H9 (cell line): Measurements from ENCODE around the gene CEP55. TPM values are rescaled to one million over a fixed set of nuclear protein-coding genes. Genes with fewer than 3 reads are reported as not detected.

Experiments
- DNase-seq: peaks from one replicate; pipeline ENCODE4 v3.0.0-alpha.2; 2017
- H2AFZ ChIP-seq: one replicate; pipeline ENCODE4 v1.6.1; 2013; ENCODE audit warnings: mild to moderate bottlenecking, low read length, control low read depth, moderate library complexity
- H2AK5ac ChIP-seq: 2 replicates; pipeline ENCODE4 v1.6.1; 2013; ENCODE audit warnings: low read length, control low read depth, mixed read lengths; ENCODE audit not compliant: insufficient read length
- H2BK120ac ChIP-seq: one replicate; pipeline ENCODE4 v1.6.1; 2013; ENCODE audit warnings: low read depth, mild to moderate bottlenecking, low read length, control low read depth, inconsistent platforms; ENCODE audit not compliant: poor library complexity, severe bottlenecking
- H2BK12ac ChIP-seq: 2 replicates; pipeline ENCODE4 v1.6.1; 2013; ENCODE audit warnings: low read length, control low read depth, mixed read lengths, low read depth; ENCODE audit not compliant: insufficient read length
- H2BK15ac ChIP-seq: 2 replicates; pipeline ENCODE4 v1.6.1; 2013; ENCODE audit warnings: low read depth, low read length, control low read depth
- H2BK20ac ChIP-seq: one replicate; pipeline ENCODE4 v1.6.1; 2013; ENCODE audit warnings: low read depth, mild to moderate bottlenecking, low read length, control low read depth, inconsistent platforms; ENCODE audit not compliant: poor library complexity, severe bottlenecking
- H2BK5ac ChIP-seq: 2 replicates; pipeline ENCODE4 v1.6.1; 2013; ENCODE audit warnings: low read length, control low read depth, mixed read lengths; ENCODE audit not compliant: insufficient read length
- H3K14ac ChIP-seq: 2 replicates; pipeline ENCODE4 v1.6.1; 2013; ENCODE audit warnings: low read length, control low read depth; ENCODE audit not compliant: insufficient read depth
- H3K18ac ChIP-seq: 2 replicates; pipeline ENCODE4 v1.6.1; 2013; ENCODE audit warnings: low read depth, mild to moderate bottlenecking, mixed read lengths, low read length, control low read depth; ENCODE audit not compliant: insufficient read length
- H3K23ac ChIP-seq: 2 replicates; pipeline ENCODE4 v1.6.1; 2013; ENCODE audit warnings: low read length, control low read depth, mixed read lengths, low read depth; ENCODE audit not compliant: insufficient read length
- H3K23me2 ChIP-seq: 2 replicates; pipeline ENCODE4 v1.6.1; 2013; ENCODE audit warnings: low read depth, mild to moderate bottlenecking, mixed read lengths, low read length, control low read depth; ENCODE audit not compliant: insufficient read length, poor library complexity, severe bottlenecking
- H3K27ac ChIP-seq: 2 replicates; pipeline ENCODE4 v1.5.1; 2013; ENCODE audit warnings: low read length, control low read depth, mixed read lengths, low read depth; ENCODE audit not compliant: insufficient read length
- H3K27me3 ChIP-seq: 2 replicates; pipeline ENCODE4 v1.6.1; 2013; ENCODE audit warnings: low read length, control low read depth, inconsistent platforms; ENCODE audit not compliant: insufficient read depth
- H3K4ac ChIP-seq: 2 replicates; pipeline ENCODE4 v1.6.1; 2013; ENCODE audit warnings: low read depth, mild to moderate bottlenecking, control low read depth, inconsistent platforms, low read length, moderate library complexity
- H3K4me1 ChIP-seq: 2 replicates; pipeline ENCODE4 v1.6.1; 2013; ENCODE audit warnings: low read length, control low read depth, inconsistent platforms; ENCODE audit not compliant: insufficient read depth
- H3K4me2 ChIP-seq: 2 replicates; pipeline ENCODE4 v1.6.1; 2013; ENCODE audit warnings: low read length, control low read depth, mixed read lengths; ENCODE audit not compliant: insufficient read length, insufficient read depth
- H3K56ac ChIP-seq: 2 replicates; pipeline ENCODE4 v1.6.1; 2013; ENCODE audit warnings: low read depth, mild to moderate bottlenecking, mixed read lengths, low read length, control low read depth; ENCODE audit not compliant: insufficient read length
- H3K79me1 ChIP-seq: 2 replicates; pipeline ENCODE4 v1.6.1; 2013; ENCODE audit warnings: low read depth, mild to moderate bottlenecking, moderate library complexity, low read length, control low read depth, inconsistent platforms; ENCODE audit not compliant: insufficient read depth, poor library complexity, severe bottlenecking
- H3K79me2 ChIP-seq: 2 replicates; pipeline ENCODE4 v1.6.1; 2013; ENCODE audit warnings: low read length, control low read depth, inconsistent platforms; ENCODE audit not compliant: insufficient read depth
- H3K9ac ChIP-seq: 2 replicates; pipeline ENCODE4 v1.6.1; 2013; ENCODE audit warnings: low read length, control low read depth, mixed read lengths; ENCODE audit not compliant: insufficient read length; ENCODE audit errors: extremely low read depth
- H3K9me3 ChIP-seq: one replicate; pipeline ENCODE4 v1.6.1; 2013; ENCODE audit warnings: low read depth, low read length, inconsistent platforms; ENCODE audit not compliant: control insufficient read depth
- H3T11ph ChIP-seq: one replicate; pipeline ENCODE4 v1.6.1; 2013; ENCODE audit warnings: mild to moderate bottlenecking, low read length, control low read depth, inconsistent platforms
- H4K20me1 ChIP-seq: one replicate; pipeline ENCODE4 v1.6.1; 2013; ENCODE audit not compliant: control insufficient read depth, insufficient read length, insufficient read depth
- H4K5ac ChIP-seq: 2 replicates; pipeline ENCODE4 v1.6.1; 2013; ENCODE audit warnings: low read depth, mild to moderate bottlenecking, mixed read lengths, low read length, control low read depth; ENCODE audit not compliant: insufficient read length
- H4K8ac ChIP-seq: replicated peaks from 2 replicates; pipeline ENCODE4 v1.6.1; 2013; ENCODE audit warnings: low read length, control low read depth, mixed read lengths, low read depth; ENCODE audit not compliant: insufficient read length
- H4K91ac ChIP-seq: 2 replicates; pipeline ENCODE4 v1.6.1; 2013; ENCODE audit warnings: low read depth, mild to moderate bottlenecking, moderate library complexity, mixed read lengths, low read length, control low read depth; ENCODE audit not compliant: insufficient read length
- H3K27ac Mint-ChIP-seq, 3 experiments: 2 replicates in 2 of 3; 3 replicates in 1 of 3; pipeline ENCODE4 v1.8.0; 2020 to 2021; ENCODE audit warnings: mixed read lengths in 3 of 3, mild to moderate bottlenecking in 1 of 3, moderate library complexity in 1 of 3
- H3K27me3 Mint-ChIP-seq: 2 replicates; pipeline ENCODE4 v1.8.0; 2021; ENCODE audit warnings: low read depth, mild to moderate bottlenecking, moderate library complexity, mixed read lengths
- H3K36me3 Mint-ChIP-seq, 3 experiments: 2 replicates in 2 of 3; 3 replicates in 1 of 3; pipeline ENCODE4 v1.8.0; 2020 to 2021; ENCODE audit warnings: low read depth in 3 of 3, mixed read lengths in 3 of 3; ENCODE audit not compliant: insufficient read depth in 1 of 3
- H3K4me1 Mint-ChIP-seq, 2 experiments: 2 replicates each; pipeline ENCODE4 v1.8.0; 2020; ENCODE audit warnings: mixed read lengths in 2 of 2
- H3K4me3 Mint-ChIP-seq, 2 experiments: 2 replicates in 1 of 2; 3 replicates in 1 of 2; pipeline ENCODE4 v1.8.0; 2020 to 2021; ENCODE audit warnings: mild to moderate bottlenecking in 2 of 2, mixed read lengths in 2 of 2, moderate library complexity in 1 of 2
- H3K9me3 Mint-ChIP-seq, 2 experiments: 2 replicates in 1 of 2; 3 replicates in 1 of 2; pipeline ENCODE4 v1.8.0; 2020; ENCODE audit warnings: mild to moderate bottlenecking in 2 of 2, mixed read lengths in 2 of 2, moderate library complexity in 1 of 2
- WGBS: extraction: QIAGEN DNeasy Blood & Tissue Kit; methylation state at CpG from one replicate; pipeline ENCODE4 v1.1.7; 2013; ENCODE audit warnings: missing lambda C conversion rate, low lambda C conversion rate, mixed read lengths; ENCODE audit not compliant: insufficient read length; ENCODE audit errors: extremely low coverage; 5-methylcytosine and 5-hydroxymethylcytosine counted together
- total RNA-seq: library from RNA; stranded (reverse); gene quantifications from 2 replicates; pipeline ENCODE4 v1.2.1, GENCODE V29; 2021
- TF ChIP-seq, protein P1 (sequence below): fragments of 200-600 bp; sonication (generic); conservative IDR thresholded peaks from 3 replicates; pipeline ENCODE4 v1.8.0; 2021; ENCODE audit warnings: antibody characterized with exemption, mild to moderate bottlenecking

Gene CEP55
- total RNA-seq, 1 experiment from 2014 or later = 17.8 TPM

DNA sequence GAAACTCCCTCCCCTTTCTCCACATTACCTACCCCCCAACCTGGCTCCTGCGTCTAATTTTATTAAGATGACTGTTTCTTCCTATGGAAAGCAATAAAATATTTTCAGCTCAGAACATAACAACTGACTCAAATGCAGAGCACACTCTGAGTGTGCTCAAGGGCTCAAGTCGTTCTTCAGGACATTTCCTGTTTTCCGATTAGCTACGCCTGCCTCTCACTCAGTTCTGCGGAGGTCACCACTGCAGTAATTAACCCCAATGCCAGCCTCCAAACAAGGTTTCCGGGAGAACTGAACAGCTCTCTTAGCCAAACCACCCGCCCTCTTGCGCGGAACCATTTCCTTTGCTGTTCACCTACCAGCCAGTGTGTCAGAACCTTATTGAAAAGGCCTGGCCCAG is 33.5 kb upstream of the CEP55 start:
- Histone ChIP-seq H3K23me2 (no peaks in the 10 kb centered on the region), H3K23ac (no peak overlapping the region), H3K27ac (no peak overlapping the region), H3K79me1 (no peaks in the 10 kb centered on the region), H4K5ac (no peak overlapping the region), H2AK5ac (no peak overlapping the region), H3T11ph (no peak overlapping the region), H4K8ac (no peak overlapping the region), H4K91ac (no peak overlapping the region), H3K14ac (no peak overlapping the region), H3K9me3 (no peaks in the 10 kb centered on the region), H2BK5ac (no peak overlapping the region), H3K4me1 (peaks cover 2% of the 10 kb centered on the region), H2BK120ac (no peak overlapping the region), H3K56ac (no peak overlapping the region), H2BK12ac (no peak overlapping the region), H3K79me2 (no peaks in the 10 kb centered on the region), H3K18ac (no peak overlapping the region), H2AFZ (no peak overlapping the region), H3K4me2 (no peak overlapping the region), H2BK15ac (no peak overlapping the region), H2BK20ac (no peak overlapping the region), H3K9ac (no peak overlapping the region), H4K20me1 (no peaks in the 10 kb centered on the region), H3K4ac (no peak overlapping the region), H3K27me3 (no peaks in the 10 kb centered on the region)
- no peak overlapping the region; a peak in 1 of 7 replicates for H3K27ac Mint-ChIP-seq
- no peaks in the 10 kb centered on the region for H3K36me3 Mint-ChIP-seq
- DNase-seq = no peak
- no CpG with 5 or more reads among the region's 9 CpGs for WGBS
- H3K4me1 Mint-ChIP-seq = peaks cover 18 to 19% of the 10 kb centered on the region in 2 experiments
- no peaks in the 10 kb centered on the region; a peak in 1 of 5 replicates for H3K9me3 Mint-ChIP-seq
- no peak overlapping the region for H3K4me3 Mint-ChIP-seq
- TF ChIP-seq, protein P1, sequence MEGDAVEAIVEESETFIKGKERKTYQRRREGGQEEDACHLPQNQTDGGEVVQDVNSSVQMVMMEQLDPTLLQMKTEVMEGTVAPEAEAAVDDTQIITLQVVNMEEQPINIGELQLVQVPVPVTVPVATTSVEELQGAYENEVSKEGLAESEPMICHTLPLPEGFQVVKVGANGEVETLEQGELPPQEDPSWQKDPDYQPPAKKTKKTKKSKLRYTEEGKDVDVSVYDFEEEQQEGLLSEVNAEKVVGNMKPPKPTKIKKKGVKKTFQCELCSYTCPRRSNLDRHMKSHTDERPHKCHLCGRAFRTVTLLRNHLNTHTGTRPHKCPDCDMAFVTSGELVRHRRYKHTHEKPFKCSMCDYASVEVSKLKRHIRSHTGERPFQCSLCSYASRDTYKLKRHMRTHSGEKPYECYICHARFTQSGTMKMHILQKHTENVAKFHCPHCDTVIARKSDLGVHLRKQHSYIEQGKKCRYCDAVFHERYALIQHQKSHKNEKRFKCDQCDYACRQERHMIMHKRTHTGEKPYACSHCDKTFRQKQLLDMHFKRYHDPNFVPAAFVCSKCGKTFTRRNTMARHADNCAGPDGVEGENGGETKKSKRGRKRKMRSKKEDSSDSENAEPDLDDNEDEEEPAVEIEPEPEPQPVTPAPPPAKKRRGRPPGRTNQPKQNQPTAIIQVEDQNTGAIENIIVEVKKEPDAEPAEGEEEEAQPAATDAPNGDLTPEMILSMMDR = no peak
- H3K27me3 Mint-ChIP-seq = no peaks in the 10 kb centered on the region
